ENCODE results near the gene POU5F1. TPM values are rescaled to one million over a fixed set of nuclear protein-coding genes. Genes with fewer than 3 reads are reported as not detected.
"Not testable (repeated sequence)": the region's sequence is repeated elsewhere in the genome, so short reads cannot be mapped to it uniquely, and the experiment has no call there.

POU5F1 gene
- total RNA-seq, result not detected in 2 replicates
- long read RNA-seq, result 0 reads

- Mint-ChIP-seq H3K27ac (ENCODE audit: unreplicated experiment) (no peak within 1 kb of the TSS), H3K36me3 (ENCODE audit: unreplicated experiment) (peaks cover 2% of the 10 kb centered on the region), H3K27me3 (ENCODE audit: unreplicated experiment) (no peaks in the 10 kb centered on the region), H3K4me1 (ENCODE audit: unreplicated experiment) (no peaks in the 10 kb centered on the region), H3K4me3 (ENCODE audit: unreplicated experiment) (no peak within 1 kb of the TSS), H3K9me3 (ENCODE audit: unreplicated experiment) (no peaks in the 10 kb centered on the region)
- no peak for DNase-seq (ENCODE audit: extremely low spot score, unreplicated experiment)
- TF ChIP-seq CTCF (IDR thresholded peaks at IDR 0.05), result no peak
Measured at GRCh38 chr6:31170600-31170881, at the start of gene POU5F1. Gene POU5F1, minus strand, starts transcription at chr6:31170682. Its CDS starts 62 bp downstream, at chr6:31170620.

- no peaks in the 10 kb centered on the region for H3K4me1 Mint-ChIP-seq (ENCODE audit: unreplicated experiment)
- H3K27me3 Mint-ChIP-seq (ENCODE audit: unreplicated experiment), result peaks cover 34% of the 10 kb centered on the region
- no peak for DNase-seq (ENCODE audit: extremely low spot score, unreplicated experiment)
- no peak overlapping the region for H3K4me3 Mint-ChIP-seq (ENCODE audit: unreplicated experiment)
- TF ChIP-seq CTCF (IDR thresholded peaks at IDR 0.05), result no peak
- peaks cover 8% of the 10 kb centered on the region for H3K9me3 Mint-ChIP-seq (ENCODE audit: unreplicated experiment)
- no peak overlapping the region for H3K27ac Mint-ChIP-seq (ENCODE audit: unreplicated experiment)
- no peaks in the 10 kb centered on the region for H3K36me3 Mint-ChIP-seq (ENCODE audit: unreplicated experiment)
Measured at GRCh38 chr6:31216208-31216898, 45.9 kb upstream of the POU5F1 start.

GRCh38 chr6:31215216-31215615 lies 44.7 kb upstream of the POU5F1 start:
- not testable (repeated sequence) for H3K9me3 Mint-ChIP-seq (ENCODE audit: unreplicated experiment); H3K4me1 Mint-ChIP-seq (ENCODE audit: unreplicated experiment); H3K4me3 Mint-ChIP-seq (ENCODE audit: unreplicated experiment); DNase-seq (ENCODE audit: extremely low spot score, unreplicated experiment); H3K36me3 Mint-ChIP-seq (ENCODE audit: unreplicated experiment); H3K27ac Mint-ChIP-seq (ENCODE audit: unreplicated experiment)
- H3K27me3 Mint-ChIP-seq (ENCODE audit: unreplicated experiment), result peaks cover 37% of the 10 kb centered on the region

- Mint-ChIP-seq H3K4me3 (ENCODE audit: unreplicated experiment) (no peak overlapping the region), H3K27ac (ENCODE audit: unreplicated experiment) (no peak overlapping the region), H3K4me1 (ENCODE audit: unreplicated experiment) (no peaks in the 10 kb centered on the region), H3K36me3 (ENCODE audit: unreplicated experiment) (no peaks in the 10 kb centered on the region), H3K27me3 (ENCODE audit: unreplicated experiment) (peaks cover 39% of the 10 kb centered on the region), H3K9me3 (ENCODE audit: unreplicated experiment) (peaks cover 8% of the 10 kb centered on the region)
- no peak for DNase-seq (ENCODE audit: extremely low spot score, unreplicated experiment)
- no peak for TF ChIP-seq CTCF (IDR thresholded peaks at IDR 0.05)
Measured at GRCh38 chr6:31214516-31214915, 44.0 kb upstream of the POU5F1 start.

GRCh38 chr6:31210741-31211532 lies 40.5 kb upstream of the POU5F1 start:
- H3K9me3 Mint-ChIP-seq (ENCODE audit: unreplicated experiment), result peaks cover 8% of the 10 kb centered on the region
- no peak overlapping the region for H3K27ac Mint-ChIP-seq (ENCODE audit: unreplicated experiment)
- no peak overlapping the region for H3K4me3 Mint-ChIP-seq (ENCODE audit: unreplicated experiment)
- H3K4me1 Mint-ChIP-seq (ENCODE audit: unreplicated experiment), result no peaks in the 10 kb centered on the region
- H3K36me3 Mint-ChIP-seq (ENCODE audit: unreplicated experiment), result no peaks in the 10 kb centered on the region
- peaks cover 19% of the 10 kb centered on the region for H3K27me3 Mint-ChIP-seq (ENCODE audit: unreplicated experiment)
- no peak for TF ChIP-seq CTCF (IDR thresholded peaks at IDR 0.05)
- no peak for DNase-seq (ENCODE audit: extremely low spot score, unreplicated experiment)
